Astrocyte (in vitro differentiated cells and primary cell): Measurements from ENCODE around the gene CSAD.

ENCODE experiments used
- CTCF ChIP-seq: IDR thresholded peaks from 2 replicates; pipeline ENCODE4 v1.5.1; 2011; ENCODE audit warnings: low read depth, mild to moderate bottlenecking, inconsistent platforms, low read length, moderate library complexity; ENCODE audit not compliant: insufficient read depth
- EZH2 ChIP-seq: IDR thresholded peaks from 2 replicates; pipeline ENCODE4 v1.6.1; 2012; ENCODE audit warnings: mild to moderate bottlenecking, low read length, inconsistent platforms; ENCODE audit not compliant: insufficient read depth

- no peak for TF ChIP-seq EZH2
- TF ChIP-seq CTCF = no peak
Observed at GRCh38 chr12:53227341-53227740, 46.6 kb upstream of the CSAD start.
